Subcutaneous abdominal adipose tissue (tissue), 5 donors: ENCODE results near the gene SPOCK3.
"Not testable (repeated sequence)": the region's sequence is repeated elsewhere in the genome, so short reads cannot be mapped to it uniquely, and the experiment has no call there.

ENCODE experiments used
- H3K27ac ChIP-seq: one replicate; pipeline ENCODE4 v1.7.0; 2013; ENCODE audit warnings: low read depth, mild to moderate bottlenecking, inconsistent platforms, low read length, moderate library complexity
- H3K27me3 ChIP-seq, 5 donors: one replicate each; pipeline ENCODE4 v1.7.0; 2013; ENCODE audit warnings: low read length in 5 of 5, inconsistent platforms in 1 of 5; ENCODE audit not compliant: control insufficient read depth in 5 of 5, insufficient read depth in 4 of 5
- H3K36me3 ChIP-seq, 5 donors: one replicate each; pipeline ENCODE4 v1.7.0; 2013; ENCODE audit warnings: low read length in 5 of 5; ENCODE audit not compliant: control insufficient read depth in 5 of 5, insufficient read depth in 5 of 5
- H3K4me1 ChIP-seq, 5 donors: one replicate each; pipeline ENCODE4 v1.7.0; 2013; ENCODE audit warnings: low read length in 5 of 5, mild to moderate bottlenecking in 3 of 5, moderate library complexity in 1 of 5; ENCODE audit not compliant: control insufficient read depth in 5 of 5, insufficient read depth in 5 of 5
- H3K4me3 ChIP-seq, 5 donors: one replicate each; pipeline ENCODE4 v1.7.0; 2013; ENCODE audit warnings: low read length in 5 of 5, low read depth in 1 of 5
- H3K9ac ChIP-seq, 5 donors: one replicate each; pipeline ENCODE4 v1.7.0; 2013; ENCODE audit warnings: low read length in 5 of 5, mild to moderate bottlenecking in 4 of 5, moderate library complexity in 3 of 5
- H3K9me3 ChIP-seq, 5 donors: one replicate each; pipeline ENCODE4 v1.7.0; 2013; ENCODE audit warnings: low read length in 5 of 5; ENCODE audit not compliant: control insufficient read depth in 5 of 5
- donor health status: healthy.
- donor health status: healthy.
- donor health status: healthy.
- donor health status: healthy.
- donor health status: healthy.

Gene SPOCK3

DNA sequence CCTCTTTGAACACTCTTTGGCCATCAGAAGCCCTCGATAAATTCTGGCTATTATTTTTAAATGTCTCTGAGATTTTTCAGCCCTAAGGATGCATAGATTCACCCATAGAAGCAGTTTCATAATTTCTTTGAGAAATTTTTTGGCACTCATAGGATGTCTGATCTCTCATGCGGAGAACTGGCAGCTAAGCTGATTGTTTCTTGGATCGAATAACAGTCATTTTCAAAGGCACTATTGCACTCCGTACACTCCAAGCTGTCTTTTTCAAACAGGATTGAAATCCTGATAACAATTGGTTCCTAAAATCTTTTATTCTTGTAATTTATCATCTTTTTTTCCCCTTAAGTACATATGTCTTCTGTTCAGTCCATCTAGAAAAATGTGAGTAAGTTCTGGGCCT is 411.9 kb downstream of the SPOCK3 start:
- H3K27ac ChIP-seq = no peak overlapping the region
- no peak overlapping the region for H3K9ac ChIP-seq
- no peak overlapping the region for H3K4me3 ChIP-seq
- H3K9me3 ChIP-seq = peaks cover 0 to 4% (median 0%) of the 10 kb centered on the region in 5 donors
- no peaks in the 10 kb centered on the region for H3K4me1 ChIP-seq
- no peaks in the 10 kb centered on the region for H3K36me3 ChIP-seq
- H3K27me3 ChIP-seq = no peaks in the 10 kb centered on the region

GRCh38 chr4:166816890-166817289 is 417.4 kb downstream of the SPOCK3 start:
- Histone ChIP-seq H3K27ac (no peak overlapping the region), H3K9ac (no peak overlapping the region), H3K36me3 (no peaks in the 10 kb centered on the region), H3K27me3 (no peaks in the 10 kb centered on the region), H3K9me3 (no peaks in the 10 kb centered on the region), H3K4me3 (no peak overlapping the region), H3K4me1 (no peaks in the 10 kb centered on the region)

DNA sequence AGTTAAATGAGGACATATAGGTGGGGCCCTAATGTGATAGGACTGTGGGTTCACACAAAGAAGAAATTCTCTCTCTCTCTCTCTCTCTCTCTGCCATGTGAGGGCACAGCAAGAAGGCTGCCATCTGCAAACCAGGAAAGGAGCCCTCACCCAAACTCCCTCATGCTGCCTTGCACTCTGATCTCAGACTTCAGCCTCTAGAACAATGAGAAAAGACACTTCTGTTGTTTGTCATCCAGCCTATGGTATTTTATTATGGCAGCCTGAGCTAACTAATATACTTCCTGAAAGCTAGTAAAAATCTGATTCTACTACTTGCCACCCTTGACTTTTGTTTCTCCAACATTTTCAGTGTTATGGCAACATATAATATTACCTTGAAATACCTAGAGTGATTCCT is 425.9 kb downstream of the SPOCK3 start:
- Histone ChIP-seq H3K27ac (no peak overlapping the region), H3K4me1 (no peaks in the 10 kb centered on the region), H3K27me3 (no peaks in the 10 kb centered on the region), H3K9ac (no peak overlapping the region), H3K4me3 (no peak overlapping the region), H3K36me3 (no peaks in the 10 kb centered on the region), H3K9me3 (no peaks in the 10 kb centered on the region)

DNA sequence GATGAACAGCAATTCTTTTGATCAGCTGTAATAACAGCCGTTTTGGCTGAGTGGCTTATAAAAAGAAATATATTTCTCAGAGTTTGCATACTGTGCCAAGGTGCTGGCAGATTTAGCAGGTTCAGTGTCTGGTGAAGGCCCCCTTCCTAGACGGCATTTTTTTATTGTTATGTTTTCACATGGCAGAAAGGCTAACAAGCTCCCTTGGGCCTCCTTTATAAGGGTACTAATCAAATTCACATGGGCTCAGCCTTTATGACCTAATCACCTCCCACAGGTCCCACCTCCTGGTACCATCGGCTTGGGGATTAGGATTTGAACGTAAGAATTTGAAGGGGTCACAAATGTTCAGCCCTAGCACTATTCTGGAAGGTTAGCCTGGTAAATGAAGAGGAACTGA is 431.9 kb downstream of the SPOCK3 start:
- no peaks in the 10 kb centered on the region for H3K36me3 ChIP-seq
- H3K4me3 ChIP-seq = no peak overlapping the region
- H3K9ac ChIP-seq = no peak overlapping the region
- no peaks in the 10 kb centered on the region for H3K4me1 ChIP-seq
- no peaks in the 10 kb centered on the region for H3K9me3 ChIP-seq
- no peaks in the 10 kb centered on the region for H3K27me3 ChIP-seq
- H3K27ac ChIP-seq = no peak overlapping the region

- Histone ChIP-seq H3K27ac (no peak overlapping the region), H3K9ac (no peak overlapping the region), H3K4me1 (no peaks in the 10 kb centered on the region), H3K27me3 (no peaks in the 10 kb centered on the region), H3K36me3 (no peaks in the 10 kb centered on the region), H3K9me3 (no peaks in the 10 kb centered on the region), H3K4me3 (no peak overlapping the region)
These were observed 436.2 kb downstream of the SPOCK3 start for GRCh38 chr4:166798126-166798525.

DNA sequence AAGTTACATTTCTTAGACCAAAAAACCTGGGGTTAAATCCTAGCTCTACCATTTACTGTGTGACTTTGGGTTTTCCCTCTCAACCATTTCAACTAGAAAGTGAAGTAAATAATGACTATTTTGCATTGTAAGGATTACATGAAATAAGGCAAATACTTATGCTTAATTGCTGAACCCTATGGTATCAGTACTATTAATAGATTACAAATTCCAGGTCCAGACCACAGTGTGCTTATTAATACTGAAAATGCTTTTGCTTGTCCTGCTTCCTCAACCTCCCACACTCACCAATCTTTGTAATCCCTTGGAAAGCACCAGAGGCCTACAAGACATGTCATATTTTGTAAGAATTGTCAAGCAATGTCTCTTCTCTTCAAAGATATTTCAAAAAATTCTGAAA is 456.5 kb downstream of the SPOCK3 start:
- Histone ChIP-seq H3K9me3 (peaks cover 0 to 2% (median 0%) of the 10 kb centered on the region in 5 donors), H3K4me1 (no peaks in the 10 kb centered on the region), H3K27me3 (no peaks in the 10 kb centered on the region), H3K4me3 (no peak overlapping the region), H3K9ac (no peak overlapping the region), H3K27ac (no peak overlapping the region), H3K36me3 (no peaks in the 10 kb centered on the region)

GRCh38 chr4:166763018-166763417 is 471.3 kb downstream of the SPOCK3 start:
- no peak overlapping the region for H3K27ac ChIP-seq
- no peaks in the 10 kb centered on the region for H3K27me3 ChIP-seq
- H3K4me3 ChIP-seq = no peak overlapping the region
- H3K9ac ChIP-seq = no peak overlapping the region
- no peaks in the 10 kb centered on the region for H3K36me3 ChIP-seq
- peaks cover 0 to 10% (median 4%) of the 10 kb centered on the region in 5 donors for H3K9me3 ChIP-seq
- H3K4me1 ChIP-seq = no peaks in the 10 kb centered on the region

- Histone ChIP-seq H3K9ac (no peak overlapping the region), H3K27me3 (no peaks in the 10 kb centered on the region), H3K27ac (no peak overlapping the region), H3K36me3 (no peaks in the 10 kb centered on the region), H3K4me1 (no peaks in the 10 kb centered on the region), H3K4me3 (no peak overlapping the region), H3K9me3 (peaks cover 0 to 5% (median 0%) of the 10 kb centered on the region in 5 donors)
These were observed 492.6 kb downstream of the SPOCK3 start for GRCh38 chr4:166741742-166742141.

- H3K36me3 ChIP-seq, H3K27me3 ChIP-seq, H3K9me3 ChIP-seq, H3K27ac ChIP-seq, H3K9ac ChIP-seq, H3K4me3 ChIP-seq, H3K4me1 ChIP-seq: not testable (repeated sequence)
These were observed 495.1 kb downstream of the SPOCK3 start for GRCh38 chr4:166739215-166739614.

DNA sequence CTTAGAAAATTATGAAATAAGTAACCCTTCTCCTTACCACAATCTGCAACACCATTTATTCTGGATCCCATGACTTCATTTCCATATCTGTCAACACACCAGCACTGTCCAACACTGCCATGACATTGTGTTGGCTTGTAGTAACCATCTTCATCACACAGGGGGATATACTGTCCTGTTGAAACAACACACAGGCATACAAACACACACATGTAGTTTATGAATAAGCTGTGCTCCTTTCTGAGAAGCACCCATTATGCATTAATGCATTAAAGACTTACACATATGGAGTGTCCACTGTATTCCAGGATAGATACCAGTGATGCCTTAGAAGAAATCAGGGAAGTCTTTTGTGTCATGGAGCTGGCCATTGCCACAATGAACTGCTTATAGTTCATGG is 496.9 kb downstream of the SPOCK3 start:
- Histone ChIP-seq H3K27me3 (no peaks in the 10 kb centered on the region), H3K4me3 (no peak overlapping the region), H3K36me3 (no peaks in the 10 kb centered on the region), H3K4me1 (no peaks in the 10 kb centered on the region), H3K9ac (no peak overlapping the region), H3K9me3 (no peaks in the 10 kb centered on the region), H3K27ac (no peak overlapping the region)

GRCh38 chr4:166735553-166735952 is 498.7 kb downstream of the SPOCK3 start:
- H3K9ac ChIP-seq = no peak overlapping the region
- no peaks in the 10 kb centered on the region for H3K36me3 ChIP-seq
- H3K27ac ChIP-seq = no peak overlapping the region
- no peaks in the 10 kb centered on the region for H3K27me3 ChIP-seq
- H3K4me3 ChIP-seq = no peak overlapping the region
- H3K9me3 ChIP-seq = no peaks in the 10 kb centered on the region
- no peaks in the 10 kb centered on the region for H3K4me1 ChIP-seq
